Measurements from ENCODE around the gene SEMA4D.
A peak's percentile ranks its signal among the peaks of the same experiment; 100 is the strongest.

SEMA4D gene

DNA sequence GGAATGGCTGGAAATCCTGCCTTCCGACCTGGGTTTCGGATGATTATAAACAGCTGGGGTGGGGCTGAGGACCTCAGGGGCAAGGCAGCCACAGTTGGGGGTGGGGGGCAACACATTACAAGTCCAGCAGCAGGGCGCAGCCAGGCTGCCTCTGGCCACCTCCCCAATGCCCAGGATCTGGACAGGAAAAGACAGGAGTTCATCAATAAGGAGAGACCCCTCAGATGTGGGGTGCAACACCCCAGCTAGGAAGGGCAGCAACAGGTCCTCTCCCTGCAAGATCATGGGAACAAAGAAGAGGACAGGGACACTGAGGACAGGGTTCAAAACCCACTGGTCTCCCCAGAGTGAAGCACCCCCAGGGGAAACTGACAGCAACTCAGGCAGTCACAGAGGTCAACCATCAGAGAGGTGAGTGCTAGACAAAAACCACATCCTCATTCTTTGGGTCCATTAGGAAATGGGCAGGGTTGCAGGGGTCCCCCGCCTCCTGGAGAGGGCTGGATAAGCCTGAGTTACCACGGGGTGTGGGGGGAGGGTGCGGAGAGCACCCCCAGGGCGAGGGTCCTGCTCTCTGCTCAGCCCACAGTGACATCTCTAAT is 33.5 kb downstream of the SEMA4D start:
- DNase-seq (ENCODE audit: low read depth), result no peak

DNA sequence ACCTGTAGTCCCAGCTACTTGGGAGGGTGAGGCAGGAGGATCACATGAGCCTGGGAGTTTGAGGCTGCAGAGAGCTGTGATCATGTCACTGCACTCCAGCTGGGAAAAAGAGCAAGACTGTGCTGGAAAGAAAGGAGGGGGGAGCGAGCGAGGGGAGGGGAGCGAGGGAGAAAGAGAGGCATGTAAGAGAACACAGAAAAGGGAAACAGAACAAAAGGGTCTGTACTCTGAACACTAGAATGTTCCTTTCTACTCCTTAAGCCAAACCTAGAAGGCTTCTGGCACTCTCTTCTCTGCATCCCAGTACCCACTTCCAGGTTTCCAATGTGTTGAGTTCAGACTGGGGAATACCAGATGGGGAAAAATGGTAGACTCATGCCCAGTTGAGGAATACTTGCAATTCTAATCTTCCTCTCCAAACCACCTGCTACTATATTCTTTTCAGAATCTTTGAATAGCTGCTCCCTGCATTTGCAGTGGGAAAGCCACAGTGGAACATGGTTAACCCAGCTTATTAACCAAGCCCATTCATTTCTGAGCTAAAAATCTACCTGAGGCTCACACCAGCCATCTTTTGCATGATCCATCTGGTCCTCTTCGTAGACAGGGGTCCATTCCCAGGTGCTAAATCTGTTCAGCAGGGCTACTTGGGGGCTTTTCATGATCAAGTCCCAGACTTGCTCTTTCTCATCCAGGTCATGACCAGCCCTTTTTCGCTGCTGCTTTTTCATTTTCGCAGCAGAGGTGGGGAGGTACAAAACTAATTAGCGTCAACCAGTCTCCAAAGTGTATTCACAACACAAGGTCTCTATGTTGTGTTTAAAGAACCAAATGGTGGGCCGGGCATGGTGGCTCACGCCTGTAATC is 34.9 kb downstream of the SEMA4D start:
- no peak for DNase-seq (ENCODE audit: low read depth)

DNA sequence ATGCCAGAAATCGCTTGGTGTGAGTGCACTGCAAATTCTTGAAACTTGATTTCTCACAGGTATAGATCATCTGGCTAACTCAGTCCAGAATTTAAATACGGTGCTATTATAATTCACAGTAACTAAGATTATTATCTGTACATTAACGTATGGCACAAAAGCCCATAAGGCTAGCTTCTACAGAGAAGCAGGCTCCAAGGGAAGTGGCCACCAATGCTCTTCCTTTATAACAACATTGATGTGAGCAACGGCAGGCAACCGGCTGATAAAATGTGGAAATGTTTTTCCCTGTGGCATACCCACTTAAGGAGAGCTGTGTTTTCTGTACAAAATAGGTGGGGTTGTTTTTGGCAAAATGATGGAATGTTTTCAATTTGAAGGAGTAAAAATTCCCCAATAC is 35.7 kb downstream of the SEMA4D start:
- DNase-seq (ENCODE audit: low read depth), result no peak

DNA sequence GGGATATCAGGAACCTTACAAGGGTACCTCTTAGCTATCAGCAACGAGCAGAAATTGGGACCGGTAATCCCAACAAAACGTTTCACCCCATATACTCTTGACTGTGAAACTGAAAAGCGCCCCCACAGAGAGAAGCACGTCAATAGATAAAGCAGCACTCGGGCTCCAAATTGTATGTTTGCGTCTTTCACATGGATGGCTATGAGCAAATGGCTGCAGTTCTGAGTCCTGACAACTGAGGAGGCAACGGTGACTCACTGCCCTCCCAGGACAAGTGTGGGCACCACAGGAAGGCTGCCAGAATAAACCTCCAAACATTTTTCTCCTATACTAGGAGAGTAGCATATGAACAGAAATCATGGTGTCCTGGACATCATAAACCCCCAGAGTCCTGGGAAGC is 36.6 kb downstream of the SEMA4D start:
- DNase-seq (ENCODE audit: low read depth), result peak; percentile 46

DNA sequence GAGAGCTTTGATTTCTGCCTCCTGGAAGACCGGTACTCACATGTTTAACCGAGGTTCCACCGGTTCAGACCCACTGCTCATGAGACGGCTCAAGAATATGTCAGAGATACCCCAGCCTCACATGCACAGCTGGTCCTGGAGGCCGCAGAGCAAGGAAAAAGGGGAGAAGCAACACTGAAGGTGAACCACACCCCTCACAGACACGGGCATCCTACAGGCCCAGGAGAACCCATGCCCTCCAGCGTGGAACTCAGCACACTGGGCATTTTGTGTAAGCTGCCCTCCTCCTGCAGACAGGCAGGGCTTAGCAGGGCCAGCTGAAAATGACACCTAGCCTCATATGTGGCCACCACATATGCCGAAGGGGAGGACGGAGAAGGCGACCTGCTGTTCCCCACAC is 37.4 kb downstream of the SEMA4D start:
- DNase-seq (ENCODE audit: low read depth), result no peak

DNA sequence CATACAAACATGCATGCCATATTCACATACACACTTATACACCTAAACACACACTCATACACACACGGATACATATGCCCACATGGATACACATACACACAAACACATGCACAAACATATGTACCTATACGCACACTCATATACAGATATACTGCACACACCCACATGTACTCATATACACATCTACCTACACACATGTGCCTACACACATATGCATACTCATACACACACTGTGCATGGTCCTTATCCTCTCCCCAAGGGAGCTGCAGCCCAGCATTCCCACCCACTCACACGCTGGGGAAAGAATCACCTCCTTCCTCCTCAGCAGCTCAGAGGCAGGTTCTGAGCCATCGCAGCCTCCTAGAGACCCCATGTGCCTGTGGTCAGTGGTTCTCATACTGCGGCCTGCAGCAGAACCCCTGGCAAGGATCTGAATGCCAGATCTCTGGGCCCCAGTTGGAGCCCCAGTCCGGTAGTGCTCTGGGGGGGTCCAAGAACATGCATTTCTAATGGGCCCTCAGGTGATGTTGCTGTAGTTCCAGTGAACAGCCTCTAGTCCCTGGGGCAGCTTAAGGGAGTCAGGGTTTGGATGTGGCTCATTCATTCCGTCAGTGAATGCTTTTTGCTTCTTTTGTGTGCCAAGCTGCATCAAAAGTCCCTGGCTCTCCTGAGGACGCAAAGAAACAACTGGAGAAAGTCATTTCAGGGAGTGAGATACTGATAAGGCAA is 39.0 kb downstream of the SEMA4D start:
- no peak for DNase-seq (ENCODE audit: low read depth)

DNA sequence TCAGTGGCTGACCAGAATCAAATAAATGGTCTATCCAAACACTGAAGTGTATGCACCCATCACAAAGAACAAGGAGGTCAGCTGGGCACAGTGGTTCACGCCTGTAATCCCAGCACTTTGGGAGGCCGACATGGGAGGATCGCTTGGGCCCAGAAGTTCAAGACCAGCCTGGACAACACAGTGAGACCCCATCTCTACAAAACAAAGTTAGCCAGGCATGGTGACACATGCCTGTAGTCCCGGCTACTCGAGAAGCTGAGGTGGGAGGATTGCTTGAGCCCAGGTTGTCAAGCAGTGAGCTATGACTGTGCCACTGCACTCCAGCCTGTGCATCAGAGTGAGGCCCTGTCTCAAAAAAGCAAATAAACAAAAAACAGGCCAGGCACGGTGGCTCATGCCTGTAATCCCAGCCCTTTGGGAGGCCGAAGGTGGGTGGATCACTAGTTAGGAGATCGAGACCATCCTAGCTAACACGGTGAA is 40.5 kb downstream of the SEMA4D start:
- DNase-seq (ENCODE audit: low read depth), result no peak

DNA sequence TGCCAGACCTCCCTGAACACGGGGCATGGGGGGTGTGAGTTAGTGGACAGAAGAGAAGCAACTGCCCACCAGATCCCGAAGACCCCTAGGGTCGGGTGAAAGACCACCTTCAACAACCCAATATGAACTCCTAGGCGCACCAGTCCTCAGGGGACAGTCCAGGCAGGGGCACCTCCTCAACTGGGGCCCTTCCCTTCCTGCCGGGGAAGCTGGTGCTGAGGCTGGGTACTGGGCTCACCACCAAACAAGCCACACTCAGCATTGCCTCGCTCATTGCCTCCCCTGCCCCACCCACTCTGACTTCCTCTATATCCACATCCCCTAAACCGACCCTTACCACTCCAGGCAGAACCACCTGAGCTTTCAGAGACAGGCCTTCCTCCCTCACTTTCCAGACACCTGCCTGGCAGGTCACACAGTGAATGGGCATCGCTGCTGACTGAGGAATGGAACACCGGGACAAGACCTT is 42.5 kb downstream of the SEMA4D start:
- DNase-seq (ENCODE audit: low read depth), result no peak

DNA sequence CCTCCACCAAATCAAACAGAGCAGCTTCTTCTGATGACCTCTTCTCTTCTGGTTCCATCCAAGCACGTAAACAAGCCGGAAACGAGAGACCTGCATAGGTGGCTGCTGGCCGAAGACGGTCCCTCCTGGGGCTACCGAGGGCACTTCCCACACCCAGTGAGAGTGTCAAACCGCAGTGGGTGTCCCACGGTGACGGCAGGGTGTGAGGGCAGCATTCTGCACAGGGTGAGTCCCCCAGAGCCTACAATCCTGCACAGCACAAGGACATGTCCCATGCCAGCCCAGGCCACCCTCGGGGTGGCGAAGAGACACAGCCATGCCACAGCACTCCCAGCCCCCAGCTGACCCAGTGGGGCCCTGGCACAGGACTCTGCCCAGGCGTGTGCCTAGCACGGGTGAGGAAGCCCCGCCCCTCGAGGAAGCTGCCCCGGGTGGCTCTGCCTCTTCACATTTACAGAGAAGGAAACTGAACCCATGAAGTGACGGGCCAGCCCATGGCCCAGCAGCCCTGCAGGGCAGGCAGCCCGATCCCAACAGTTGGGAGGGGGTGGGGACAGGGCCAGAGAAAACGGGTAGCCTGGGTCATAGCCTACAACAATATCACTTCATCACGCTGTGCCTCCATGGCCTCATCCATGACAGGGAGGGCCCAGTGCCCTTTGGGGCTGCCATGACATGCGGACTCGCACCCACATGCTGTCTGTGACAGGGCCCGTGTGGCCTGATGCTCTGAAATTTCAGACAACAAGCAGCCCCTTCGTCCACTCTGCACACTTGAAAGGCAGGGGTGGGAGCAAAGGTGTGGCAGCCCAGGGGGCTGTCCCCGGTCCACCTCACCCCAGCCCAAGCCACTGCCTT is 43.2 kb downstream of the SEMA4D start:
- DNase-seq (ENCODE audit: low read depth), result no peak

DNA sequence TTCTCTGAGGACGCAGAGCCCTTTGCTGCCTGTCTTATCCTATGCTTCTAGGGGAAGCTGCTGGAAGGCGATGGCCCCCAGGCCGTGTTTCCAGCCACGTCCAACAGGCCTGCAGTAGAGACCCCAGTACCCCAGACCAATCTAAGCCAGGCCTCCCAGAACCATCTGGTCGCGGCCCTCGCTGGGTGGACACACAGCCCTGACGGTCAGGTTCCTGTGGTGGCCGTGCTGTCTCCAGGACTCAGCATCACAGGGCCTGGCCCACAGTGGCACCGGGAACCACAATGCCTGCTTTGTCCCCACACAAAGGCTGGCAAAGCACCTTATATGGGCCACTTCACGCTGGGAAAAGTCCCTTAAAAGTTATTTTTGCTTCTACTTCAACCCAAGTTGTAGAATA is 44.5 kb downstream of the SEMA4D start:
- no peak for DNase-seq (ENCODE audit: low read depth)

DNA sequence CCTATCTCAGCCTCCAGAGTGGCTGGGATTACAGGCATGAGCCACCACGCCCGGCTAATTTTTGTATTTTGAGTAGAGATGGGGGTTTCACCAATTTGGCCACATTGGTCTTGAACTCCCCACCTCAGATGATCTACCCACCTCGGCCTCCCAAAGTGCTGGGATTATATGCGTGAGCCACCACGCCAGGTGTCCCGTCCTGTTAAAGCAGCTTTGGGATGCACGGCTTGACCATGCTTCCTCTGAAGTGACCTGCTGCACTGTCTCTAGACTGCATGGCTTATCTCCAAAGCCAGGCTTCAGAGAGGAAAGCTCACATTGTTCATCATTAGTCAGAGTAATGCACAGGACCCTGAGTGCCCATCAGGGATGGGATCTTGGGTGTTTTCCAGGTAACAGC is 45.4 kb downstream of the SEMA4D start:
- DNase-seq (ENCODE audit: low read depth), result no peak

DNA sequence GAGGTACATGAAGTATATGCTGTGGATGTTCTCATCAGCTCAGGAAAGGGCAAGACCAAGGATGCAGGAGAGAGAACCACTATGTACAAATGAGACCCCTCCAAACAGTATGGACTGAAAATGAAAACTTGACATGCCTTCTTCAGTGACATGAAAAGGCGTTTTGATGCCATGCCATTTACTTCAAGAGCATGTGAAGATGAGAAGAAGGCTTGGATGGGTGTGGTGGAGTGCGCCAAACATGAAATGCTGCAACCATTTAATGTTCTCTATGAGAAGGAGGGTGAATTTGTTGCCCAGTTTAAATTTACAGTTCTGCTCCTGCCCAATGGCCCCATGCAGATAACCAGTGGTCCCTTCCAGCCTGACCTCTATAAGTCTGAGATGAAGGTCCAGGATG is 47.7 kb downstream of the SEMA4D start:
- no peak for DNase-seq (ENCODE audit: low read depth)

DNA sequence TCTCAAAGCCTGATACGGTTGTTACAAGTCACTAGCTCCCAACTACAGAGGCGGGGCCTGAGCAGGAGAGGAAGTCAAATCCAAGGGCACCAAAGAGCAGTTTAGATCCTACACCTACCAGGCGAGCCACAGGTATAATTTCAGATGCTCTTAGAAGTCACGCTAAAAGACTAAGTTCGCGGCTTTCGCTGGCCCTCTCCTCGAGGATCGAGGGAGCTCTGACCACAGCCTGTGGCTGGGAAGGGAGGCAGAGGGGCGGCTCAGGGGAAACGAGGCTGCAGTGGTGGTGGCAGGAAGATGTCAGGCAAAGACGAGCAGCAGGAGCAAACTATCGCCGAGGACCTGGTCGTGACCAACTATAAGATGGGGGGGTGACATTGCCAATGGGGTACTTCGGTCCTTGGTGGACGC is 48.6 kb downstream of the SEMA4D start:
- DNase-seq (ENCODE audit: low read depth), result no peak

DNA sequence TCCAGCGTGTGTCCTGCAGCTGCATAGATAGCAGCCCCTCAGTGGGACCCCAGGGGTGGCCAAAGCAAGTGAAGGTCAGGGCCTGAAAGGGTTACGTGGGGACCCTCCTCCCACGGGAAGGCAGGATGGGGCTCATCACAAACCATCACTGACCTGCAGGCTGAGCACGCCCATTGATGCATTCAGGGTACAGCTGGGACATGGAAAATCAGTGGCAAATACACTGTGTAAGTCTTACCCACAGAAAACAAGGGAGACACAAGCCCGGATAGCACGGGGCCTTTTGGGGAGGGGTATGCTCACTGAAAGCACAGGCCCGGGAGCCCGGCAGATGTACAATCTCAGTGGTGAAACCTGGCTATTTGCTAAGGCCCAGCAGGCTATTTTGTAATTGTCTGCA is 49.1 kb downstream of the SEMA4D start:
- DNase-seq (ENCODE audit: low read depth), result no peak

DNA sequence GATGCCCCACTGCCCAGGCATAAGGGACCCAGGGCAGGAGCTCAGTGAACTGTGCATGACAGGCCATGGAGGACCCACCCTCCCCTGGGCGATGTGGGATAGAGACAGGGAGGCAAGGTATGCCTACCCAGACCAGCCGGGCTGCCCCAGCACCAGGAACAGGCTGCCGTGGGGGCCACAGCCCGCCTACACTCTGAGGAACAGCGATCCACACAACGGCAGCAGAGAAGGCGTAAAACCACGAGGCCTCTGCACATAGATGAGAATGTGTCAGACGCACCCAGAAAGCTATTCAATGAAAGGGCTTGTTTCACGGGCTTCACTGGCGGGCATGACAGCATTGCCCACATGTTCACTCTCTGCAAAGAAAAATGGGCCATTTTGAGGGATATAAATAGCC is 49.5 kb downstream of the SEMA4D start:
- DNase-seq (ENCODE audit: low read depth), result no peak

DNA sequence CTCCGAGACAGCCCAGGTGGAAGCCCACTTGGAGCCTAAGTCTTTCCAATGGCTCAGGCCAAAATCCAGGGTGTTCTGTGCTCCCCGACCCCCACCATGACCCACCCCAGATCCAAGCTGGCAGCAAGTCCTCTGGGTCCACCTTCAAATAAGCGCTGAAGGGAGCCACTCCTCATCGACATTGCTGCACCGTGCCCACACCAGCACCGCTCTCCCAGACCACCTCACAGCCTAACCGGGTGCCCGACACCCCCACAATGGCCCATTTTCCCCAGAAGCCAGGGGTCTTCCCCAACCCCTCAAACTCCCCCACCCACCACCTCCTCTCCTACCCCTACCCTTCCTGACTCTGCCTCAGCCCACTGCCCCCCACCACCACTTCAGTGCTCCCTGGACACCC is 50.5 kb downstream of the SEMA4D start:
- no peak for DNase-seq (ENCODE audit: low read depth)

DNA sequence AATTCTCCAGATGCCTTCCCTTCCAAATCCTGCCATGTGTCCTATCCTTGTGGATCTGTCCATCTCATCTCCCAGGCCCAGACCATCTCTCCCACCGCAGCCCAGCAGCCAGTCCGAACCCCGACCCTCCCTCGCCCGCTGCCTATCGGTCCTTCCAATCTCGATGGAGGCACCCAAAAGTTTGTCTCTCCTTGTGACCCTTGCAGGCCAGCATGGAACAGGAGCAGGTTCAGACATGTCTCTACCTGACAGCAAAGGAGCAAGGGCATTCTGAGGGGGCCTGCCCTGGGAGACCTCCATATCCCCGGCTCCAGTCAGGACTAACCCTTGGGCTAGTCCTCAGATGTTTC is 51.0 kb downstream of the SEMA4D start:
- DNase-seq (ENCODE audit: low read depth), result no peak

DNA sequence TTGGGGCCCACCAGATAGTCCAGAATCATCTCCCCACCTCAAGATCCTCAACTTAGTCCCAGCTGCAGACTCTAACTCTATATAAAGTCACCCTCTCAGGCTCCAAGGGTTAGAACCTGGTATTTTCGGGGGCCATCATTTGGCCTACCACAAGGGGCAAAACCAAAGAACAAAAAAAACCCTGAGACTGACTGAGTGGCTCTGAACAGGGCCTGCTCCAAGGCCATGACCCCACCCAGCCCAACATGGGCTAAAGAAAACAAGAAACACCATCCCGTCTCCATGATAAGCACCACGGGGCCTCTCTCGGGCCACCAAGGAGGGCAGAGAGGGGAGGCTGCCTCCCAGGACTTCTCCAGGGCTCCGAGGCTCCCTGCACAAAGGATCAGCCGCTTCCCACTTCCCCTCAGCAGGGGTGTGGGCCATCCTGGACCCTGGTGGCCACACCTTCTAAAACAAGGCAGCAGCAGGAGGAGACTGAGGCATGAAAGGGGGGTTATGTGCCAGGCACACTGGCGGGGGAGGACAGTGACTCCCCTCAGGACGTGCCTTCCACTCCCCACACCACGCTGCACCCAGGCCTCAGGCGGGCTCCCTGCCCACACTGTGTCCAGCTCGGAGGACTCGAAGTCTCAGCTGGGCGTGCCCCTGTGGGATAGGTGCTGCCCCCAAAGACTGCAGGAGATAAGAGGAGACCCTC is 51.5 kb downstream of the SEMA4D start:
- DNase-seq (ENCODE audit: low read depth), result no peak

DNA sequence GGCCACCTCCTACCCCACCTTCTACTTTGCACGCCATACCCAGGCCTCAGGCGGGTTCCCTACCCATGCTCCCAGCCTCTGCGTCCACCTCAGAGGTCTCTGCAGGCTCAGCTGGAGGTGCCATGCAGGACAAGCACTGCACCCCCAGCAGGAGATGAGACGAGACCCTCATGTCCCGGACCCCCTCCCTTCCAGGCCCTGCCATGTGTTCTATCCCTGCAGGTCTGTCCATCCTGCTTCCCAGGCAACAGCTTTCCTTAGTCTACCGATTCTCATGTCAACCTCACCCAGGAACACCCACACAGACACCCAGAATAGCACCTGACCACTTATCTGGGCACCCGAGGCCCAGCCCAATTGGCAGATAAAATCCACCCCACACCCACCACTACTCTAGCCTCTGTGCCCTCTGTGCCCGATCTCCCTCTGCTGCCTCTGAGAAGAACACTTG is 52.1 kb downstream of the SEMA4D start:
- no peak for DNase-seq (ENCODE audit: low read depth)

DNA sequence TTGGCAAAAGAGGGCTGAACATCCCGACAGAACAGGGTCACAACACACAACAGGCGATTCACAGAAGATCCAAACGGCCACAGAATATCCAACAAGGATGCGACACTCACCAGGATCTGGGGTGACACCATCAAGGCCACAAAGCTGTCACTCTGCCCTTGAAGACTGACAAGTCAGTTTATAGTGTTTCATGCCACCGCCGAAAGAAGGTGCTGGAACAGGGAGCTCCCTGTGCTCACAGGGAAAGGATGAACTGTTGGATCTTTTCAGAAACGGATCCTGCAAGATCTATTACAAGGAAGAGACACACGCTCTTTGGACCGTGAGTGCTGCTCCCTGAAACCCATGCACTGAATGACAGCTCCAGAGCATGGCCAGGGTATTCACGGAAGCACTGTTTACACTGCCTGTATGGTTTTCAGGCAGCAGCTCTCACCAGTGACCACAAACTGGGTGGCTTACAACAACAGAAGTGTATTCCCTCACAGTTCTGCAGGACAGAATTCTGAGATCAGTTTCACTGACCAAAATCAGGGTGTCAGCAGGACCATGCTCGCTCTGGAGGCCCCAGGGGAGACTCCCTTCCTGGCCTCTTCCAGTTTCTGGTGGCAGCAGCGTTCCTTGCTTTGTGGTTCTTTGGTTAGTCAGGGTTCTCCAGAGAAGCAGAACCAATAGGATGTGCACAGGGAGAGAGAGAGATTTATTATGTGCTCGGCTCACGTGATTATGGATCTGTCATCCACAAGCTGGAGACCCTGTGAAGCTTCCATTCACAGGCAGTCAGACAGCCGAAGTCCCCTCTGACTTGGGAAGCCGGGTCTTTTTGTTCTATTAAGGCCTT is 52.8 kb downstream of the SEMA4D start:
- no peak for DNase-seq (ENCODE audit: low read depth)
